GM23248 (cell line): Measurements from ENCODE around the gene PTPRF. TPM values are rescaled to one million over a fixed set of nuclear protein-coding genes. Genes with fewer than 3 reads are reported as not detected.
"Not testable (repeated sequence)": the region's sequence is repeated elsewhere in the genome, so short reads cannot be mapped to it uniquely, and the experiment has no call there.

Experiments
- DNase-seq: peaks from one replicate; pipeline ENCODE4 v3.0.0-alpha.2; 2015
- H2AFZ ChIP-seq: fragments of 200-600 bp; sonication (generic); 2 replicates; pipeline ENCODE4 v1.6.1; 2016; ENCODE audit warnings: antibody characterized with exemption
- H3F3A ChIP-seq: fragments of 200-600 bp; sonication (generic); 2 replicates; pipeline ENCODE4 v1.6.1; 2016; ENCODE audit warnings: mild to moderate bottlenecking, antibody characterized with exemption, mixed run types; ENCODE audit not compliant: insufficient read depth
- H3K27ac ChIP-seq: fragments of 200-600 bp; sonication (generic); 2 replicates; pipeline ENCODE4 v1.5.1; 2016; ENCODE audit warnings: mild to moderate bottlenecking
- H3K27me3 ChIP-seq: fragments of 200-600 bp; sonication (generic); replicated peaks from 2 replicates; pipeline ENCODE4 v1.6.1; 2016; ENCODE audit warnings: mild to moderate bottlenecking; ENCODE audit not compliant: insufficient read depth
- H3K36me3 ChIP-seq: fragments of 200-600 bp; sonication (generic); 2 replicates; pipeline ENCODE4 v1.6.1; 2016; ENCODE audit warnings: low read depth, mild to moderate bottlenecking
- H3K4me1 ChIP-seq: fragments of 200-600 bp; sonication (generic); 2 replicates; pipeline ENCODE4 v1.6.1; 2016; ENCODE audit warnings: mild to moderate bottlenecking; ENCODE audit not compliant: insufficient read depth
- H3K4me2 ChIP-seq: fragments of 200-600 bp; sonication (generic); one replicate; pipeline ENCODE4 v1.6.1; 2016; ENCODE audit warnings: mild to moderate bottlenecking; ENCODE audit not compliant: unreplicated experiment
- H3K4me3 ChIP-seq: fragments of 200-600 bp; sonication (generic); 2 replicates; pipeline ENCODE4 v1.5.1; 2016; ENCODE audit warnings: mild to moderate bottlenecking
- H3K79me2 ChIP-seq: fragments of 200-600 bp; sonication (generic); 2 replicates; pipeline ENCODE4 v1.6.1; 2016; ENCODE audit warnings: mild to moderate bottlenecking; ENCODE audit not compliant: insufficient read depth
- H3K9ac ChIP-seq: fragments of 200-600 bp; sonication (generic); 2 replicates; pipeline ENCODE4 v1.6.1; 2016; ENCODE audit warnings: mild to moderate bottlenecking
- H3K9me2 ChIP-seq: fragments of 200-600 bp; sonication (generic); 2 replicates; pipeline ENCODE4 v1.6.1; 2016; ENCODE audit warnings: mixed run types, mild to moderate bottlenecking, moderate library complexity; ENCODE audit not compliant: insufficient read depth
- H3K9me3 ChIP-seq: fragments of 200-600 bp; sonication (generic); one replicate; pipeline ENCODE4 v1.6.1; 2017; ENCODE audit warnings: low read depth
- H4K20me1 ChIP-seq: fragments of 200-600 bp; sonication (generic); 2 replicates; pipeline ENCODE4 v1.6.0; 2016; ENCODE audit not compliant: insufficient read depth
- EZH2 ChIP-seq: fragments of 200-600 bp; sonication (generic); IDR thresholded peaks from 2 replicates; pipeline ENCODE4 v1.6.1; 2018; ENCODE audit warnings: antibody characterized with exemption, mild to moderate bottlenecking; ENCODE audit not compliant: insufficient read depth, poor library complexity, severe bottlenecking
- EZH2phosphoT487 ChIP-seq: fragments of 200-600 bp; sonication (generic); IDR thresholded peaks from 2 replicates; pipeline ENCODE4 v1.6.1; 2018; ENCODE audit warnings: antibody characterized with exemption, moderate library complexity, mild to moderate bottlenecking, low read depth; ENCODE audit not compliant: insufficient read depth
- WGBS, 2 experiments: methylation state at CpG; one replicate each; pipeline ENCODE4 v1.1.6; 2015 to 2017; ENCODE audit warnings: low lambda C conversion rate in 2 of 2, low coverage in 1 of 2; ENCODE audit errors: missing lambda C conversion rate in 2 of 2; 5-methylcytosine and 5-hydroxymethylcytosine counted together
- in situ Hi-C: fragments of 300-500 bp; cut with MboI; formaldehyde crosslinking; loops from 2 replicates; pipeline ENCODE4 v1.15.0; 2020
- polyA plus RNA-seq: library from polyadenylated mRNA; unstranded; fragments of >200 nt; fragmentation: Nextera tagmentation; extraction: Ambion mirVana; gene quantifications from 2 replicates; pipeline ENCODE4 v1.2.1, GENCODE V29; 2016
- total RNA-seq: library from RNA; depleted of rRNA; stranded (reverse); fragments of >200 nt; shearing (Covaris generic); gene quantifications from 2 replicates; pipeline ENCODE4 v1.2.3, GENCODE V29; 2014

PTPRF gene
- total and polyA plus RNA-seq, 2 experiments from 2014 or later: 14.0 to 15.0 TPM

- Histone ChIP-seq H3K36me3 (no peaks in the 10 kb centered on the region), H3F3A (peaks cover 4% of the 10 kb centered on the region; the same call in 1 of the 2 replicates), H3K4me3 (no peak overlapping the region), H3K4me1 (no peaks in the 10 kb centered on the region), H3K9me2 (no peaks in the 10 kb centered on the region), H3K27ac (no peak overlapping the region), H3K9ac (no peak overlapping the region), H2AFZ (no peak overlapping the region), H3K79me2 (peaks cover 2% of the 10 kb centered on the region), H4K20me1 (no peaks in the 10 kb centered on the region), H3K9me3 (no peaks in the 10 kb centered on the region), H3K4me2 (no peak overlapping the region), H3K27me3 (no peaks in the 10 kb centered on the region)
- DNase-seq: no peak
- TF ChIP-seq EZH2phosphoT487 (no peak), EZH2 (no peak)
- in situ Hi-C loops: loop anchor here (10.0 kb wide), 1 partner anchor 111 kb away; the partner anchor contains the start of gene PTPRF
- 71 to 89% methylated on average over 1 of the region's 1 CpG for WGBS, 2 experiments
Observed at GRCh38 chr1:43645461-43645860, 114.8 kb downstream of the PTPRF start.

DNA sequence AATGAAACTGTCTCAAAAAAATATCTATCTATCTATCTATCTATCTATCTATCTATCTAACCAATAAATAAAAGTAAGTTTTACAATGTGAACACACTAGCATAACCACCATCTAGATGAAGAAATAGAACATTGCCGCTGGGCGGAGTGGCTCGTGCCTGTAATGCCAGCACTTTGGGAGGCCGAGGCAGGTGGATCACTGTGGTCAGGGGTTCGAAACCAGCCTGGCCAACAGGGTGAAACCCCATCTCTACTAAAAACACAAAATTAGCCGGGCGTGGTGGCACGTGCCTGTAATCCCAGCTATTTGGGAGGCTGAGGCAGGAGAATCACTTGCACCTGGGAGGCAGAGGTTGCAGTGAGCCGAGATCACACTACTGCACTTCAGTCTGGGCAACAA is 116.6 kb downstream of the PTPRF start:
- in situ Hi-C loops: loop anchor here (10.0 kb wide), 1 partner anchor 113 kb away; the partner anchor contains the start of gene PTPRF
- not testable (repeated sequence) for H3K27me3 ChIP-seq, DNase-seq, H3K27ac ChIP-seq, H3K4me1 ChIP-seq, H3K9ac ChIP-seq, H3F3A ChIP-seq, H3K9me2 ChIP-seq, H2AFZ ChIP-seq, H3K36me3 ChIP-seq, H3K4me3 ChIP-seq, H3K4me2 ChIP-seq, H4K20me1 ChIP-seq, H3K9me3 ChIP-seq
- peaks cover 21% of the 10 kb centered on the region for H3K79me2 ChIP-seq
- WGBS, 2 experiments: 89% methylated on average over 9 of the region's 9 CpGs

DNA sequence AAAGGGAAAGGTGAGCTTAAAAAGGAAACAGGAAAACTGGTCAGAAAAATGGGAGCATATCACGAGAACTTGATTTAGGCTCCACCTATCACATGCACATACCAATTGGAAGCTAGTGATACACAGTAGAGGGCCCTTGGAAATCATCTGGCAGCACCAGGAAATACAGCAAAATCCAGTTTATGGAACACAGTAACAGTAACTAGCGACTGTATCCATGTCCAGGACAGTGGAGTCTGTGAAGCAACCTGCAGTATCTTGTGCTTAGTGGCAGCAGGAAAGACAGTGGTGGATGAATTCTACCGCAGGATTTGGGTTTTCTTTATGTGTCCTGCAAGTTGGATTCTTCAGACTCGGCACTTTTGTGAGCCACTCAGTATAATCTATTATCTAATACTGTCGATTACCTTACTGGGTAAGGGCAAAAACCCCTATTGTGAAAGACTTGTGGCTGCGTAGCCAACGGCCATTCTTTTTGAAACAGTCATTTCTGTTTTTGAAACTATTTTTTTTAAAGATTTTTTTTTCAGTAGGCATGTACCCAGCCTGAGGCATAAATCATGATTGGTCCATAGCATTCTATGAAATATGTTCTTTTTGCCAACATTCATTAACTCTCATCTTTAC is 117.7 kb downstream of the PTPRF start:
- H3K27ac ChIP-seq: peak overlapping the region; percentile 75; the same call in 1 of the 2 replicates

GRCh38 chr1:43648876-43649477 is 118.3 kb downstream of the PTPRF start:
- in situ Hi-C loops: loop anchor here (10.0 kb wide), 1 partner anchor 114 kb away; the partner anchor contains the start of gene PTPRF
- Histone ChIP-seq H3K9ac (peak overlapping the region; percentile 91), H3K4me2 (peak overlapping the region; percentile 93), H3K36me3 (peaks cover 5% of the 10 kb centered on the region; the same call in 1 of the 2 replicates), H3K79me2 (peaks cover 37% of the 10 kb centered on the region), H3K9me3 (no peaks in the 10 kb centered on the region), H3K27ac (peak overlapping the region; percentile 75), H3F3A (peaks cover 8% of the 10 kb centered on the region; the same call in 1 of the 2 replicates), H3K4me3 (peak overlapping the region; percentile 97), H3K4me1 (peaks cover 11% of the 10 kb centered on the region; the same call in 1 of the 2 replicates), H3K27me3 (no peaks in the 10 kb centered on the region), H4K20me1 (peaks cover 5% of the 10 kb centered on the region; the same call in 1 of the 2 replicates), H3K9me2 (no peaks in the 10 kb centered on the region), H2AFZ (peak overlapping the region; percentile 98)
- WGBS, 2 experiments: 27 to 48% methylated on average over 8 to 19 of the region's 19 CpGs
- DNase-seq: no peak
- no peak for TF ChIP-seq EZH2
- TF ChIP-seq EZH2phosphoT487: no peak

More for the DNA sequence above, 117.7 kb downstream of the PTPRF start:
- DNase-seq: peak; percentile 47
- H3K9me3 ChIP-seq: no peaks in the 10 kb centered on the region
- H3K9ac ChIP-seq: no peak overlapping the region
- H3K79me2 ChIP-seq: peaks cover 31% of the 10 kb centered on the region
- H3K4me1 ChIP-seq: peaks cover 11% of the 10 kb centered on the region; the same call in 1 of the 2 replicates
- no peaks in the 10 kb centered on the region for H3K27me3 ChIP-seq
- no peaks in the 10 kb centered on the region for H3K36me3 ChIP-seq
- H3K4me2 ChIP-seq: no peak overlapping the region
- peaks cover 5% of the 10 kb centered on the region; the same call in 1 of the 2 replicates for H4K20me1 ChIP-seq
- no peak overlapping the region for H3K4me3 ChIP-seq
- TF ChIP-seq EZH2 (no peak), EZH2phosphoT487 (no peak)
- WGBS, 2 experiments: 72 to 75% methylated on average over 7 of the region's 7 CpGs
- no peaks in the 10 kb centered on the region for H3K9me2 ChIP-seq
- in situ Hi-C loops: loop anchor here (10.0 kb wide), 1 partner anchor 114 kb away; the partner anchor contains the start of gene PTPRF
- peak overlapping the region; percentile 98; the same call in 1 of the 2 replicates for H2AFZ ChIP-seq
- peaks cover 8% of the 10 kb centered on the region; the same call in 1 of the 2 replicates for H3F3A ChIP-seq
